ENCODE measurements around the gene TSC22D2.

Gene TSC22D2

GRCh38 chr3:150451329-150452048 lies 43.4 kb downstream of the TSC22D2 start:
- H3K9me3 ChIP-seq, result no peaks in the 10 kb centered on the region
- H3K27ac ChIP-seq, result peak overlapping the region; percentile 1
- no peaks in the 10 kb centered on the region for H3K36me3 ChIP-seq
- no peak for TF ChIP-seq CTCF (IDR thresholded peaks at IDR 0.05)
- no peaks in the 10 kb centered on the region for H3K27me3 ChIP-seq
- H3K4me3 ChIP-seq (ENCODE audit: low read depth in 1 of 2, low read length in 1 of 2), result no peak overlapping the region
- H3K4me1 ChIP-seq (ENCODE audit: control insufficient read depth in 1 of 2, insufficient read depth in 1 of 2, low read depth in 1 of 2, low read length in 1 of 2), result peaks cover 7 to 12% of the 10 kb centered on the region in 2 experiments

- no peak overlapping the region for H3K27ac ChIP-seq
- peaks cover 14% of the 10 kb centered on the region for H3K36me3 ChIP-seq
- no peaks in the 10 kb centered on the region for H3K9me3 ChIP-seq
- no peak overlapping the region for H3K4me3 ChIP-seq (ENCODE audit: low read depth in 1 of 2, low read length in 1 of 2)
- no peak for TF ChIP-seq CTCF (IDR thresholded peaks at IDR 0.05)
- H3K27me3 ChIP-seq, result no peaks in the 10 kb centered on the region
- H3K4me1 ChIP-seq (ENCODE audit: control insufficient read depth in 1 of 2, insufficient read depth in 1 of 2, low read depth in 1 of 2, low read length in 1 of 2), result peaks cover 7 to 12% of the 10 kb centered on the region in 2 experiments
These were observed 45.3 kb downstream of the TSC22D2 start for GRCh38 chr3:150453353-150453752.

GRCh38 chr3:150454085-150454484 lies 46.0 kb downstream of the TSC22D2 start:
- TF ChIP-seq CTCF (IDR thresholded peaks at IDR 0.05), result no peak
- H3K27ac ChIP-seq, result no peak overlapping the region
- H3K4me3 ChIP-seq (ENCODE audit: low read depth in 1 of 2, low read length in 1 of 2), result no peak overlapping the region
- H3K4me1 ChIP-seq (ENCODE audit: control insufficient read depth in 1 of 2, insufficient read depth in 1 of 2, low read depth in 1 of 2, low read length in 1 of 2), result peaks cover 7 to 12% of the 10 kb centered on the region in 2 experiments
- no peaks in the 10 kb centered on the region for H3K9me3 ChIP-seq
- H3K27me3 ChIP-seq, result no peaks in the 10 kb centered on the region
- peaks cover 21% of the 10 kb centered on the region for H3K36me3 ChIP-seq

- Histone ChIP-seq H3K9me3 (no peaks in the 10 kb centered on the region), H3K27ac (no peak overlapping the region), H3K4me3 (ENCODE audit: low read depth in 1 of 2, low read length in 1 of 2) (no peak overlapping the region), H3K4me1 (ENCODE audit: control insufficient read depth in 1 of 2, insufficient read depth in 1 of 2, low read depth in 1 of 2, low read length in 1 of 2) (peaks cover 7 to 12% of the 10 kb centered on the region in 2 experiments), H3K36me3 (peaks cover 24% of the 10 kb centered on the region), H3K27me3 (no peaks in the 10 kb centered on the region)
- no peak for TF ChIP-seq CTCF (IDR thresholded peaks at IDR 0.05)
These were observed 46.5 kb downstream of the TSC22D2 start for GRCh38 chr3:150454622-150455021.

- Histone ChIP-seq H3K27ac (no peak overlapping the region), H3K4me1 (ENCODE audit: control insufficient read depth in 1 of 2, insufficient read depth in 1 of 2, low read depth in 1 of 2, low read length in 1 of 2) (peaks cover 7 to 12% of the 10 kb centered on the region in 2 experiments), H3K4me3 (ENCODE audit: low read depth in 1 of 2, low read length in 1 of 2) (no peak overlapping the region), H3K36me3 (peaks cover 31% of the 10 kb centered on the region), H3K9me3 (no peaks in the 10 kb centered on the region), H3K27me3 (no peaks in the 10 kb centered on the region)
- TF ChIP-seq CTCF (IDR thresholded peaks at IDR 0.05), result no peak
These were observed 47.2 kb downstream of the TSC22D2 start for GRCh38 chr3:150455341-150455740.
